GM21737 (cell line): ENCODE data around the gene UBL4B.

Source experiments
- ATAC-seq: cut with Tn5 transposase; IDR thresholded peaks from one replicate; pipeline ENCODE4 v1.9.1; 2021; ENCODE audit warnings: mild to moderate bottlenecking, moderate library complexity; ENCODE audit not compliant: unreplicated experiment

The UBL4B gene

DNA sequence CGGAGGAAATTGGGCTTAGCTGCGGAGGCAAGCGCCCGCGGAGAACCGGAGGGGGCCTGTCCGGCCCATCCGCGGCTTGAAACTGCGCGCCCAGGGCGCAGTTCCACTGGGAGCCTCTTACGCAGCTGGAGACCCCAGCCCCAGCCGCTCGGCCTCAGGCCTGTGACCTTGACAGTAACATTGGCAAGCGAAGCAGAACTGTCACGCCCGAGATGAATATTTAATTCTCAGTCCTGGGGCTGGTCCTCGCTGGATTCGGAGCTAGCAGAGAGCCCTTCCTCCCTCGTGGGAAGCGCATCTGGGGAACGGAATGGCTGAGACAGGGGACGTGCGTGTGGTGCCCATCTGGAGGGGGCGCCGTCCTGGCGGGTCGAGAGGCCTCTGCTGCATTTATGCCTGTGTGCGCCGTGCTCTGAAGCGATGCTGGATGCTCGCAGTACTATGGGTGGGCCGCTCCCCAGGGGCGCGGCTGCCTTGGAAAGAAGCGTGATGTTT lies 39.0 kb downstream of the UBL4B start:
- no peak for ATAC-seq

DNA sequence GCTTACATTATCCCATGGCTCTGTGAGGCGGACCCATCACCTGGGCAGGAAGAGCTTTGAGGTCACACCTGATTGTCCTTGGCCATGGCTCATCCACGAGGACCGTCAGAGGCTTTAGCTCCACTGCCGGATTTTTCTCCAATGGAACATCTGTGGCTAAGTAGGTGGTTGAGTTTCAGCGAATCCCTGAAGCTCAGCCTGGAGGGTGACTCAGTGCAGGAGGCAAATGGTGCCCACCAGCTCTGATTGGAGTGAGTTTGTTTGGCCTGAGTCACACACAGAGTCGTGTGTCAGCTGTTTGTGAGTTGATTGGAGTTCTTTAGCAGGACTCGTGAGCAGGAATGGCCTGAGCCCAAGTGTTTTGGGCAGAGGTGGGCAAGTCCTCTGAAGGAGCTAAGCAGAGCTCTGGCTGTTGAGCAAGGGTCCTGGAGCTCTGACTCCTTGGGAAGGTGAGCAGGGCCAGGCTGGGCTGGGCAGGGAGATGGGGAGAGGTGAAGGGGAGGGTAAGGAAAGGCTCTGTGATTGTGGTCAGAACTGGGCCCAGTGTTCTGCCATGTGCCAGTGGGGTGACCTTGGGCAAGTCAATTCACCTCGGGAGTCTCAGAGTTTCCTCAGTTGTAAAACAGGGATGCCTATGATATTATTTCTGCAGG lies 40.0 kb downstream of the UBL4B start:
- no peak for ATAC-seq

DNA sequence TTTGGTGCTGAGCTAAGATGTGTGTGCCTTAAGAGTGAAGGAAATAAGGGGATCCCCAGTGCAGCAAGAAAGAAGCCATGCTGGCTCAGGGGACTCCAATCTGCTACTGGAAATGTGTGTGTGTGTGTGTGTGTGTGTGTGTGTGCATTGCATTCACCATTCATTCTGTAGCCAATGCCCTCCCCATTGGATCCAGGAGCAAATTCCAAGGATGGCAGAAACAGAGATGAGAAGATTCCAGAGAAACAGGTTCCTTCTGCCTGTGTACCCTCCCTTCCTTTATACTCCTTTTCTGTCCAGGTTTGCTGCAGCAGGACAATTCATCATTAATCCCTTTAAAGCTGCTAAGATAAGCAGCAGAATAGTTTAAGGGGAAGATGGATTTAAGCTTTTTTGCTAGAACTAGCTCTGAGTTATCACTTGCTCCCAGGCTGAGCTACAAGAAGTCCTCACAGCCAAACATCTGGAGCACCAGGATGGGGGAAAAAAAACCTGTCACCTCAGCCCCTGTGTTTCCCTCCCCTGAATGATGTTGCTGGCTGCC lies 41.2 kb downstream of the UBL4B start:
- no peak for ATAC-seq

DNA sequence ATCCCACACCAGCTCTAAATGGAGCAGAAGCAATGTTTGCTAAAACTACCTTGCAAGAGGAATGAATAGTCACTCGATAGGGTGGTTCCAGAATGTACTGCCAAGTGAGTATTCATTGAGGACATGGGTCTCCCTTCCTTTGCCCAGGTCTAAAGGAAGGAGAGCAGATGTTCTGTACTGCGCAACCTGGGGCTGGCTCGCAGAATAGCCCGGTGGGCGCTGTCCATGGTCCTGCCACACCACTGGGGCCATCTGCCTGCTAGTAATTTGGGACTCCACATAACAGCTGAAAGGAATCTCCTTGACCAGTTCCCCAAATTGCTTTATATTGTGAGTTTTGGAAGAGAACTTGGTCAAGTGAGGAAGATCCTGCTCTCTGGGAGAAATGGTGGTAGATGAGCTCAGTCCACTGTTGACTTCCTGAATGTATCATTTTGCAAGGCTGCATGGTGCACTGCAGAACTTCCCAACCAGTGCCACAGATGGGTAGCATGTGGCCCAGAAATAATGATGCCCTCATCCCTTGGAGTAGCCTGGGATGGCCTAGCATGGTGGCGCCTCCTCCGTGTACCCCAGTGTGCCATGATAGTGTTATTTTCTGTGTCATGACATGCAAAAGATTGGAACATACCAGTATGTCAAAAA lies 43.8 kb downstream of the UBL4B start:
- ATAC-seq = no peak

DNA sequence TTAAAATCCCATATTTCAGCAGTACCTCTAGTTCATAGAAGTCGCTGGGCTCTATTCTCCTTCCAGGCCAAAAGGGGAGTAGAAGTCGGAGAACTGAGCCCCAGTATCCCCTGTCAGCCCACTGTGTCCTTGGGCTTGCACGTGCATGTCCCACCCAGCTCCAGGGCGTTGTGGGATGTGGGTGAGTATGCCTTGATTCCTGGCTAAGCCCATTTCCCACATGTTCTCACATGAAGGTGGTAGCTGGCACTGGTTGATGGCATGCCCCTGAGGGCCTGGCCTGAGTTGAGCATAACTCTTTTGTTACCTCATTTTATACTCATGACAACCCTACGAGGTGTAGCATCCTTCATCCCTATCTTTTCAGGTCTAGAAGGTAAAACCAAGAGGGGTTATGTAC lies 46.0 kb downstream of the UBL4B start:
- no peak for ATAC-seq

DNA sequence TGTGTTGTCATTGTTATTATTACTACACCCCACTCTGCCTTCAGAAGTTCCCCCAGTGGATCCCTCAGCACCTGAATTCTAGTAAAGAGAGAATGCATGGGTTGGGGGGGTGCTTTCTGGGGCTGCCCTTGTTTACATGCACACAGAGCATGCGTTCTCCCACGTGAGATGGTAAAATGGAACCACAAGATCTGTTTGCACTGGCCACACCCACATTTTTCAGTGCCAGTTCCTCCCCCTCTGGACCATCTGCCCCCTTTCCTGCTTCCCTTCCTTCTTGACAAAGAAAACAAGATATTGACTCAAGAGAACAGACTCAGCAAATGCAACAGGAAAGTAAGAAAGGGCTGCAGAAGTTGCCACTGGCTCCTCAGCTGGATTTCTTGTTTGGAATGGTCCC lies 46.9 kb downstream of the UBL4B start:
- no peak for ATAC-seq

DNA sequence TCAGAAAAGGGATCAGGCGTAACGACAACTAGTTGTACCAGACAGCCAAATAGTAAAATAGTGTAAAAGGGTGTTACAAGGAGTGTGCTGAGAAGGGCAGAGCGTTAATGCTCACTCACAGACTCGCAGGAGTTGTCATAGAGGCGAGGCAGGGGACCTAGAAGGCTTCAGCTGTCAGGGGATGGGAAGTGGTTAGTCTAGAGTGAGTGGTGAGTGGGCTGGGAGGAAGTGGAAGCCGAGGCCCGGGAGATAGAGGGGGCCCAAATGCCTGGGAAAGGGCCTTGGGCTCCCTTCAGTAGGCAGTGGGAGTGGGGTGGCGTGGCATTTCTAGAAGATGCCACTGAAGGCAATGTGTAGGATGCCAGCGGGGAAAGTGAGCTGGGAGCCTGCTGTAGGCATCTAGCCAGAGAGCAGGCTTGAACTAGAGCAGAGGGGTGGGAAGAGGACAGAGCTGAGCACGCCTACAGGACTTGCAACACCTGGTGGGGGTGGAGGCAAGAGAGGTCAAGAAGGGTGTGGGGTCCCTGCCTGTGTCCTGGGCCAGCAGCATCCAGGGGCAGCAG lies 48.4 kb downstream of the UBL4B start:
- no peak for ATAC-seq

DNA sequence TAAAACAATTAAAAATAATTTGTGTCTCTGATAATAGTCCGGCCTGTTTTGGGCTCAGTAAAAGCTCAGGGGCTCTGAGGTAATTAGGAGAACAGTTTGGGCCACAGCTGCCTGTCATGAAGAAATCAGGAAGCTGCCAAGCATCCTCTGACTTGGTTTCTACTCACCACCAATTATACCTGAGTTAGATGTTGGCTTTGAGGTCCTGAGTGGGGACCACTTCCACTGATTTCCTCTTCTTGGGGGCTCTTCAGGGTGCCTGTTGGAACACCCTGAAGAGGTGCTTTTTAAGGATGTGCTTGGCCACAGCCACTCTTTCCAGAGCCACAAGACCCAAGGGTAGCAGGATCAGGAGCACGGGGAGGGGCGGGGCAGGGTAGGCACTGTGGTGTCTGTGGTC lies 48.9 kb downstream of the UBL4B start:
- ATAC-seq = no peak

DNA sequence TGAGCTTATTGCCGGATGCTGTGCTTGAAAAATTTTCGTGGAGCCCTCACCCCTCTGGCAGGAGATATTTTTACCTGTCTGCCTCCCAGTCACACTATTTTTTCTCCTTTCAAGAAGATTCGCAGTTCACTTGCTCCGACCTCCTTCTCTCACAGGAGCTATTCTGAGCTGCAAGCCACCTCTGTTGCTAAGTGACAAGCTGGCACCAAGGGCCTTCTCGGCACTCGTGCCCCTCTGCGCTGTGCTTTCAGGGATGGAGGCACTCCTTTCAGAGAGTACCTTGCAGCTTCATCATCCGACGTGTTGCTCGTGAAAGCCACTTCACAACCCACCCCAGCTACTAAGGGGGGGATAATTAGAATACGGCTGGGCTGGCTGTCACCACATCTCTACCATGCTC lies 49.6 kb downstream of the UBL4B start:
- no peak for ATAC-seq
